ENCODE measurements around the gene CASK.

- TF ChIP-seq POLR2A (IDR thresholded peaks at IDR 0.05) (no peak), CTCF (IDR thresholded peaks at IDR 0.05) (no peak)
Measured at GRCh38 chrX:41689711-41690110, 233.6 kb downstream of the CASK start.

Data from Peyer's patch (tissue), 4 donors.